ENCODE data around the gene UBXN10.

GRCh38 chr1:20198918-20199317 is 13.0 kb downstream of the UBXN10 start:
- TF ChIP-seq, protein P1, sequence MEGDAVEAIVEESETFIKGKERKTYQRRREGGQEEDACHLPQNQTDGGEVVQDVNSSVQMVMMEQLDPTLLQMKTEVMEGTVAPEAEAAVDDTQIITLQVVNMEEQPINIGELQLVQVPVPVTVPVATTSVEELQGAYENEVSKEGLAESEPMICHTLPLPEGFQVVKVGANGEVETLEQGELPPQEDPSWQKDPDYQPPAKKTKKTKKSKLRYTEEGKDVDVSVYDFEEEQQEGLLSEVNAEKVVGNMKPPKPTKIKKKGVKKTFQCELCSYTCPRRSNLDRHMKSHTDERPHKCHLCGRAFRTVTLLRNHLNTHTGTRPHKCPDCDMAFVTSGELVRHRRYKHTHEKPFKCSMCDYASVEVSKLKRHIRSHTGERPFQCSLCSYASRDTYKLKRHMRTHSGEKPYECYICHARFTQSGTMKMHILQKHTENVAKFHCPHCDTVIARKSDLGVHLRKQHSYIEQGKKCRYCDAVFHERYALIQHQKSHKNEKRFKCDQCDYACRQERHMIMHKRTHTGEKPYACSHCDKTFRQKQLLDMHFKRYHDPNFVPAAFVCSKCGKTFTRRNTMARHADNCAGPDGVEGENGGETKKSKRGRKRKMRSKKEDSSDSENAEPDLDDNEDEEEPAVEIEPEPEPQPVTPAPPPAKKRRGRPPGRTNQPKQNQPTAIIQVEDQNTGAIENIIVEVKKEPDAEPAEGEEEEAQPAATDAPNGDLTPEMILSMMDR (IDR thresholded peaks at IDR 0.05; ENCODE audit: low read length): no peak
- no peak for TF ChIP-seq EZH2 (optimal IDR thresholded peaks at IDR 0.05; ENCODE audit: low read depth, low read length)
- TF ChIP-seq EZH2phosphoT487 (IDR thresholded peaks at IDR 0.05; ENCODE audit: low read length): no peak

Data from MM.1S (cell line).